Right lobe of liver (tissue), 4 donors: ENCODE data around the gene MTCH1.

Experiments
- POLR2A ChIP-seq: fragments of 450-650 bp; IDR thresholded peaks from one replicate; pipeline ENCODE4 v1.6.1; 2017; ENCODE audit warnings: antibody characterized with exemption, mild to moderate bottlenecking
- TF ChIP-seq, protein P1 (sequence below), 4 donors: fragments of 200-600 bp in 3 of 4; fragments of 450-650 bp in 1 of 4; IDR thresholded peaks; one replicate each; pipeline versions ENCODE4 v1.5.1 to v1.8.0; 2016 to 2022; ENCODE audit warnings: antibody characterized with exemption in 4 of 4, mild to moderate bottlenecking in 2 of 4
- donor health status: DM: no; HTN: no; CAD: no.
- donor health status: DM: no; HTN: no; CAD: no.
- donor health status: DM: no; HTN: yes; CAD: no.

DNA sequence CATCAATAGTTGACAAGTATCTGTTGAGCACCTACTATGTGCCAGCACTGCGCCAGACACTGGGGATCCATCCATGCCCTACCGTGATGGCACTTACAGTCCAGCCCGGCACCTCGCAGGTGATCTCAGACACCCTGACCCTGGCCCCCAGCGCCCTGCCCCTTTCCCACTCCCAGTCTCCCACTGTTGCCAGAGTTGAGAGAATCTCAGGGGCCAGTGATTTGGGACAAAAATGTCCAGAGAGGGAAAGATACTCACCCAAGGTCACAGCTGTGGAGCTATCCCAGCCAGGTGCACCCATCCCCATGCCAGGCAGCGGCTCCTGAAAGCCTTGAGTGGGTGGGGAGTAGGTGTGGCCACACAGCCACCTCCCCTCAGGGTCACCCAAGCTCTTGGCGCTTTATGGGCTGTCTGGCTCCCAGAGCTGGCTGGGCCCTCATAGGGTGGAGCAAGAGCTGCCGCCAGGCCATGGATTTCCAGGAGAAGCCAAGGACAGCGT lies 28.2 kb downstream of the MTCH1 start:
- TF ChIP-seq, protein P1, sequence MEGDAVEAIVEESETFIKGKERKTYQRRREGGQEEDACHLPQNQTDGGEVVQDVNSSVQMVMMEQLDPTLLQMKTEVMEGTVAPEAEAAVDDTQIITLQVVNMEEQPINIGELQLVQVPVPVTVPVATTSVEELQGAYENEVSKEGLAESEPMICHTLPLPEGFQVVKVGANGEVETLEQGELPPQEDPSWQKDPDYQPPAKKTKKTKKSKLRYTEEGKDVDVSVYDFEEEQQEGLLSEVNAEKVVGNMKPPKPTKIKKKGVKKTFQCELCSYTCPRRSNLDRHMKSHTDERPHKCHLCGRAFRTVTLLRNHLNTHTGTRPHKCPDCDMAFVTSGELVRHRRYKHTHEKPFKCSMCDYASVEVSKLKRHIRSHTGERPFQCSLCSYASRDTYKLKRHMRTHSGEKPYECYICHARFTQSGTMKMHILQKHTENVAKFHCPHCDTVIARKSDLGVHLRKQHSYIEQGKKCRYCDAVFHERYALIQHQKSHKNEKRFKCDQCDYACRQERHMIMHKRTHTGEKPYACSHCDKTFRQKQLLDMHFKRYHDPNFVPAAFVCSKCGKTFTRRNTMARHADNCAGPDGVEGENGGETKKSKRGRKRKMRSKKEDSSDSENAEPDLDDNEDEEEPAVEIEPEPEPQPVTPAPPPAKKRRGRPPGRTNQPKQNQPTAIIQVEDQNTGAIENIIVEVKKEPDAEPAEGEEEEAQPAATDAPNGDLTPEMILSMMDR (IDR thresholded peaks at IDR 0.05) = no peak
- TF ChIP-seq POLR2A = no peak
